ENCODE results near the gene OR51S1.
"Not testable (repeated sequence)": the region's sequence is repeated elsewhere in the genome, so short reads cannot be mapped to it uniquely, and the experiment has no call there.

OR51S1 gene

DNA sequence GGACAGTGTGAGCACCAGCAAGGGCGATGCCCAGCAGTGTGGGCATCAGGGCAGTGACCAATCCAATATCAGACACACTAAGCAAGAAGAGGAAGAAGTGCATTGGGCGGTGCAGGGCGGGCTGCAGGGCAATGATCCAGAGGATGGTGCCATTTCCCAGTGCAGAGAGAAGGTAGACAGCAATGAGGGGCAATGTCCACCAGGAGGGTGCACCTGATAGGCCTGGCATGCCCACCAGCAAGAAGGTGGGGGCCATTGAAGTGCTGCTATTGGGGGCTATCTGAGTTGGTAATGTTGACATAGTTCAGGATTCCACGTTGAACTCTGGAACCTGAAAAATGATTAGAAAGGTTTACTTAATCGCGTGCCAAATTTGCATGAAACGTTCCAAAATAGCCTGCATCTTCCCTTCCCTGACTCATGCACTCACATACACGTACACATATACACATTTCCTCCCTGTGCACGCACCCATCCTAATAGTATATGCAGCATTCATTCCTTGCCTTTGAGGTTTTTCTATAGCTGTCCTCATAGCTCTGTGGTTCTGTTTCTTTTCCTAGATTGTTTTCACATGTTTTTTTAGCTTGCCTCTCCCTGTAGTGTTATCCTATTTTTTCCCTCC lies at the start of gene OR51S1:
OR51S1 (minus strand) TSS at position 301 of the 625 bp plus-strand sequence; CDS start at position 301, 0 bp downstream.
- DNase-seq, result no peak

DNA sequence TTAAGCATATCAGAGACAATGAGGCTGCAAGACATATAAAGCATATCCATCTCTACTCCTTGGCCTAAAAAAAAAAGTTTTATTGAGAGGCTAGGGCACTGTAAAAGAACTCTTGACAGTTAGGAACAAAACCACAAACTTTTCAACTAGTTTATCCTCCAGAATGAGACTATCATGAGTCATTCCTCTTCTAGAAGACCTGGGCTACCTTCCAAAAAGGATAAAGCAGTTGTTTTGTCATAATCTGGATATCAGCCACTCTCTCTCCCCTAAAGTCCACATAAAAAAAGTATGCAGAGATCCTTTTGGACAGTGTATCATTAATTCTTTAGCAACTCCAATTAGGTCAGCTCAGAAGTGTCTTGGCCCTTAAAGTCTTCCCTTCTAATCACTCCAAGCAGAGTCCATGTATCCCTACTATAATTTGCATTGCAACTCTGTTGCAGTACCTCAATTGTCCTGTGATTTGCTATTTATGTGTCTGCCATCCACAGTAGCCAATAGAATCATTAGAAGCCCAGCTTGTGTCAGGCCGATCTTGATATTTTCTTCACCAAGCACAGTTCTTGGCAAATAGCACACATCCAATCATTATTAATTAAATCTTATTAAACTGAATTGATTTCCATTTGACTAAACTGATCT lies 43.1 kb upstream of the OR51S1 start:
- no peak for DNase-seq

GRCh38 chr11:4890279-4890678 lies 41.3 kb upstream of the OR51S1 start:
- DNase-seq, result no peak

DNA sequence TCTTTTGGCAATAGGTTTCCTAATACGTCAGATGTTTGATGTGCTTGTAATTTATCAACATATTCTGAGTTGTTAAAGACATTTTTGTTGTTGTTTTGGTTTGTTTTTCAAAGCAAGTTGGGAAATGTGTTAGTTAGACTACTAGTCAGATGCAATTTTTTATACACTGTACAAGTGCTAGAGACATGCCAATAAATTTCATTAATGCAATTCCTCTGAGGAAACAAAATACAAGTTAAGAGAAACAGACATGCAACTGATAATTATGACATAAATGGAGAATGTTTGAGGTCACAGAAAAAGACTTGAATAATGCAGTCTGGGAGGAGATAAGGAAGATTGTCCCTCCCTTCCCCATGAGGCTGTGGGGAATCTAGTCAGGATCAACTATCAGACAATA lies 38.6 kb upstream of the OR51S1 start:
- no peak for DNase-seq

DNA sequence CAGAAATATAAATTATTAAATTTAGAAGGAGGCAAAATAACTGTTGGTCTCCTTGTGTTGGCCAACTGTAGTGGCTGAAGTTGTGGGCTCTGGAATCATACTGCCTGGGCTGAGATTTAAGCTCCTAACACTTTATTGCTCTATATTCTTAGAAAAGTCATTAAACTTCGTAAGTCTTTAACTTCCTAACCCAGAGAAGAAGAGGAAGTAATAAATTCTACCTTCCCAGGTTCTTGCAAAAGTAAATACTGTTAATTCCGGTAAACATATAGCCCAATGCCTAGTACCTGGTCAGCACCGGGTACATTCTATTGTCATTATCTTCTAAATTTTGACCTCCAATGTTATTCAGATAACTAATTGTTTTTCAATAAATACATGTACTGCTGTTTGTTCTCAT lies 37.2 kb upstream of the OR51S1 start:
- no peak for DNase-seq

- no peak for DNase-seq
Measured at GRCh38 chr11:4884361-4884760, 35.4 kb upstream of the OR51S1 start.

DNA sequence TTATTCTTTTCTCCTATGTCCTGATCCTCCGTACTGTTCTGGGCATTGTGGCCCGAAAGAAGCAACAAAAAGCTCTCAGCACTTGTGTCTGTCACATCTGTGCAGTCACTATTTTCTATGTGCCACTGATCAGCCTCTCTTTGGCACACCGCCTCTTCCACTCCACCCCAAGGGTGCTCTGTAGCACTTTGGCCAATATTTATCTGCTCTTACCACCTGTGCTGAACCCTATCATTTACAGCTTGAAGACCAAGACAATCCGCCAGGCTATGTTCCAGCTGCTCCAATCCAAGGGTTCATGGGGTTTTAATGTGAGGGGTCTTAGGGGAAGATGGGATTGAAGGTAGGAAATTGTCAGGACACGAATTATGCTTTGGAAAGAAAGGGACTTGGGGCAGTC lies 33.5 kb upstream of the OR51S1 start:
- no peak for DNase-seq

DNA sequence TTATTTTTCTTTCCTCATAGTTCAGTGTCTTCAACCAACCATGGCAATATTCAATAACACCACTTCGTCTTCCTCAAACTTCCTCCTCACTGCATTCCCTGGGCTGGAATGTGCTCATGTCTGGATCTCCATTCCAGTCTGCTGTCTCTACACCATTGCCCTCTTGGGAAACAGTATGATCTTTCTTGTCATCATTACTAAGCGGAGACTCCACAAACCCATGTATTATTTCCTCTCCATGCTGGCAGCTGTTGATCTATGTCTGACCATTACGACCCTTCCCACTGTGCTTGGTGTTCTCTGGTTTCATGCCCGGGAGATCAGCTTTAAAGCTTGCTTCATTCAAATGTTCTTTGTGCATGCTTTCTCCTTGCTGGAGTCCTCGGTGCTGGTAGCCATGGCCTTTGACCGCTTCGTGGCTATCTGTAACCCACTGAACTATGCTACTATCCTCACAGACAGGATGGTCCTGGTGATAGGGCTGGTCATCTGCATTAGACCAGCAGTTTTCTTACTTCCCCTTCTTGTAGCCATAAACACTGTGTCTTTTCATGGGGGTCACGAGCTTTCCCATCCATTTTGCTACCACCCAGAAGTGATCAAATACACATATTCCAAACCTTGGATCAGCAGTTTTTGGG lies 33.0 kb upstream of the OR51S1 start, which contains the start of gene OR51T1:
OR51T1 (plus strand) TSS at position 41 of the 641 bp plus-strand sequence; CDS start at position 41, 0 bp downstream.
- DNase-seq, result no peak

DNA sequence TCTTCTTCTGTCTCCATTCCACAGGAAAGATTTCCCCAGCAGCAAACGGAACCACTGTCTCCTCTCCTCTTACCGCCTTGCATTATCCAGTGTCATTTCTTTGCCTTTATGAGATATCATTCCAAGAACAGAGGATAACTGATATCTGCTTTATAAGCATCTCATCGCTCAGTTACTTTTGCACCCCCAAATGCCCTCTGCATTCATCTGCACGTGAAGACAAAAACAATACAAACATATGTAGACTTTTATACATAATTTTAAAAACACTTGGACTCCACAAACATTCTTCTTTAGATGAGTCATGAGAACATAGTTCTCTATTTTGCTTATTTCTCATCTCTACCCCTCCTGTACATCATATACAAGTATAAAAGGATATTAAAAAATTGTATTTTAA lies 32.2 kb upstream of the OR51S1 start:
- DNase-seq, result no peak

- DNase-seq, result no peak
Measured at GRCh38 chr11:4865855-4866254, 16.8 kb upstream of the OR51S1 start.

- no peak for DNase-seq
Measured at GRCh38 chr11:4863876-4864275, 14.9 kb upstream of the OR51S1 start.

- DNase-seq, result no peak
Measured at GRCh38 chr11:4862447-4863236, 13.6 kb upstream of the OR51S1 start.

GRCh38 chr11:4854286-4854685 lies 5.3 kb upstream of the OR51S1 start:
- DNase-seq, result not testable (repeated sequence)

DNA sequence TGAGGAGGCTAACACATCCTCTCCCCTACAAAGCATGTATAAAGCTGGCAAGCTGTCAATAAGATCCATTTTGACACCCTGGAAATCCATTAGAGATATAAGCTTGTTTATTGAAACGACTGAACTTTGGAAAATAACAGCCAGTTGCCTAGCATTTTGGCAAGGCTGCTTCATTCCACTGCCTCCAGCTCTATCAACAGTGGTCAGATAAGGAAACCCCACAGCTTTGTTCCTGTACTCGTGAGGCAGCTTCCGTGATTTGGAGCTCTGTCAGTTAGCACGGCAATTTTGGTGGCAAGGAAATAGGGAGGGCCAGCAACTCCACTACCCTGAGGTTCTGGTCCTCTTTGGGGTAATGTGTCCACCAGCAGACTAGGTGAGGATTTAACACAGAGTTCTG lies 2.0 kb upstream of the OR51S1 start:
- DNase-seq, result no peak

- no peak for DNase-seq
Measured at GRCh38 chr11:4839851-4840549, 9.0 kb downstream of the OR51S1 start.

DNA sequence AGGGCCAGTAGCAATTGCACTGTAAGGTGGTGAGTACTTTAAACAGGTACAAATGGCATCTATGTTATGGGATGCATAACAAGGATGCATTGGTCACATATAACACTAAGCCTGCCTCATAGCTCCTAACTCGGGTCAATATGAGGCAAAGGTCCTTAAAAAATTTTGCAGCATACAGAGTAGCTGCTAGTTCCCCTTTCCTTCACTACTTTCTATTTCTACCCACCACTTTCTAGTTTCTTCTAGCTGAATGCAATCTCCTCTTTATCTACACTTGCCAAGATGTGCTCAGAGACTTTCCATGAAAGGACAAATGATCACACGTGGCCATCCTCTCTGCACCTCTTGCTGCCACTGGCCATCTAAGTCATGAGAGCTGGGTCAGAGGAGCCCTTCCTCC lies 18.1 kb downstream of the OR51S1 start:
- DNase-seq, result no peak

DNA sequence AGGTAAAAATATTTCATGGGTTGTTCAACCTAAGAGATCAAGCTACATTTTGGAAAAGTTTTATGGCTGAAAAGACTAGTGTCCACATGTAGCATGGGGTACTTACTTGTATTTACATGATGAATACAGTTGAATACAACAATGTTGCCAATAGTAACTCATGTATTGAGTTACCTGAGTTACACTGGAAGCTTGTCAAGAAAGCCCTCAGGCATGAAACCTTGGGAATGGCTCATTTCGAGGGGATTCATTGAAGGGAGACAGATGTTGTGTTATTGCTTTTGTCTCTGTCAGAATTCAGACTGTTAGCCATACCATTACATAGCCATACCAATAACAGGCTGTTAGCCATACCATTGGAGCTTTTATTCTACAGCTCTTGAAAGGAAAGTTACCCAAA lies 18.7 kb downstream of the OR51S1 start:
- no peak for DNase-seq

DNA sequence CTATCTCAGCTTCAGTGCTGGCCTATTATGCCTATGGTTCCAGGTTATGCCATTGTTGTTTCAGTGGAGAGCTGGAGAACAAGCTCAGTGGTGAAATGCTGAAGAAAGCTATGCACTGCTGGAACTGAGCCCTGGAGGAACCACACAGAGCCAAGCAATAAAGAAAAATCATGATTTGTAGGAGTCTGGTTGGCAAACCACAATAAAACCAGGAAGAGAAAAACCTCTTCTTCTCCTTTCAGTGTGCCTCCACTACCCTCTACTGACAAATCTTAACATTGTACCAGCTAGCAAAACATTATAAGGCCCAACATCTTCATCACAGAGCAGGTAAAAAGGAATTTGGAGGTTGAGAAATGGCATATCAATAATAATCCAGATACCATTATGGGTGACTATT lies 22.6 kb downstream of the OR51S1 start:
- DNase-seq, result no peak

GRCh38 chr11:4825132-4825531 lies 23.9 kb downstream of the OR51S1 start:
- no peak for DNase-seq

GRCh38 chr11:4821021-4821420 lies 28.0 kb downstream of the OR51S1 start, which contains the start of gene OR51F2:
Gene OR51F2 (plus strand): TSS chr11:4821321. CDS start chr11:4821422, 101 bp downstream.
- no peak for DNase-seq

DNA sequence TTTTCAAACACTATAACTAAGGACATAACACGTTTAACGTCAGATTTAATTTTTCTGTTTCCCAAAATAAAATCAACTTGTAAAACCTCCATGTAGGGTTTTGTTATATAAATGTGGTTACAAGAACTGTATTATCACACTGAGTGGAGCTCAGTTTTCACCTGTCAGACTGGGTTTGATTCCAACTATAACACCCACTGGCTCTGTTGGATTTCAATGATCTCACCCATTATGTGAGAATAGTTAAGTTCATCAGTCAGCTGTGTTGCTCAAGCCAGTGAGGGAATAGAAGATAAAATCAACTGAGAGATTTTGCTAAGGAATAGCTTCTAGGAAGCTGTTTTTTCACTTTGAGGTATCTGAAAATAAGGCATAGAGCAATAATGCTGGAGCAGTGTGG lies 39.8 kb downstream of the OR51S1 start:
- no peak for DNase-seq

- no peak for DNase-seq
Measured at GRCh38 chr11:4808476-4808875, 40.5 kb downstream of the OR51S1 start.

GRCh38 chr11:4804280-4804679 lies 44.7 kb downstream of the OR51S1 start, which contains the start of gene OR52R1:
Gene OR52R1 (minus strand): TSS chr11:4804380. CDS start chr11:4804380, 0 bp downstream.
- DNase-seq, result no peak
